IMR-90 (cell line): ENCODE results near the gene ZNF669. TPM values are rescaled to one million over a fixed set of nuclear protein-coding genes. Genes with fewer than 3 reads are reported as not detected.

ENCODE experiments used
- ATAC-seq: fragments of 200-7000 bp; cut with Tn5 transposase; 2 replicates; pipeline ENCODE4 v1.9.1; 2020; ENCODE audit warnings: low read depth, mild to moderate bottlenecking, moderate library complexity
- BruUV-seq: library from RNA; stranded (reverse); fragments of 400-500 nt; replicated peaks from 2 replicates; lab custom pipeline; 2021; lab: Mats Ljungman, UMichigan
- CTCF ChIA-PET: fragments of 300-600 bp; formaldehyde crosslinking; extraction: SDS; loops from one replicate; lab custom pipeline; 2021; ENCODE audit warnings: antibody characterized with exemption; lab: Yijun Ruan, JAX
- POLR2A ChIA-PET: fragments of 300-600 bp; sonication (Branson Sonifier 250); formaldehyde crosslinking; loops from one replicate; lab custom pipeline; 2022; ENCODE audit warnings: antibody characterized with exemption; ENCODE audit not compliant: unreplicated experiment; lab: Charles Lee
- DNase-seq: peaks from one replicate; pipeline ENCODE4 v3.0.0; 2013
- H2AFZ ChIP-seq: replicated peaks from 2 replicates; pipeline ENCODE3; 2013; ENCODE audit warnings: low read length, mild to moderate bottlenecking; ENCODE audit not compliant: poor library complexity
- H2AK5ac ChIP-seq: 2 replicates; pipeline ENCODE4 v1.6.1; 2013; ENCODE audit warnings: low read depth, low read length, inconsistent platforms
- H2AK9ac ChIP-seq: replicated peaks from 2 replicates; pipeline ENCODE3; 2013; ENCODE audit warnings: mild to moderate bottlenecking, low read depth, low read length, moderate library complexity; ENCODE audit not compliant: poor library complexity
- H2BK120ac ChIP-seq: 2 replicates; pipeline ENCODE4 v1.6.1; 2013; ENCODE audit warnings: low read depth, low read length, inconsistent platforms
- H2BK15ac ChIP-seq: 3 replicates; pipeline ENCODE4 v1.6.1; 2013; ENCODE audit warnings: low read depth, low read length, inconsistent platforms
- H2BK20ac ChIP-seq: 2 replicates; pipeline ENCODE4 v1.6.1; 2013; ENCODE audit warnings: low read depth, mild to moderate bottlenecking, inconsistent platforms, low read length, moderate library complexity
- H2BK5ac ChIP-seq: 2 replicates; pipeline ENCODE4 v1.6.1; 2013; ENCODE audit warnings: mild to moderate bottlenecking, low read depth, low read length, inconsistent platforms; ENCODE audit not compliant: poor library complexity, severe bottlenecking
- H3K14ac ChIP-seq: replicated peaks from 2 replicates; pipeline ENCODE4 v1.6.1; 2013; ENCODE audit warnings: low read depth, low read length, inconsistent platforms
- H3K18ac ChIP-seq: 2 replicates; pipeline ENCODE4 v1.6.1; 2013; ENCODE audit warnings: low read depth, low read length, control low read depth
- H3K23ac ChIP-seq: 2 replicates; pipeline ENCODE4 v1.6.1; 2013; ENCODE audit warnings: low read depth, low read length, inconsistent platforms
- H3K27ac ChIP-seq: 2 replicates; pipeline ENCODE4 v1.5.1; 2013; ENCODE audit warnings: mild to moderate bottlenecking, control low read depth, low read length; ENCODE audit not compliant: insufficient read depth
- H3K27me3 ChIP-seq: 2 replicates; pipeline ENCODE4 v1.6.1; 2013; ENCODE audit warnings: low read length; ENCODE audit not compliant: control insufficient read depth, insufficient read depth
- H3K36me3 ChIP-seq: 2 replicates; pipeline ENCODE4 v1.6.1; 2013; ENCODE audit warnings: low read length, mixed read lengths; ENCODE audit not compliant: control insufficient read depth, insufficient read depth
- H3K4ac ChIP-seq: 2 replicates; pipeline ENCODE4 v1.6.1; 2013; ENCODE audit warnings: low read depth, low read length, inconsistent platforms
- H3K4me1 ChIP-seq: 2 replicates; pipeline ENCODE4 v1.6.1; 2013; ENCODE audit warnings: low read length, mixed read lengths; ENCODE audit not compliant: control insufficient read depth, insufficient read depth
- H3K4me2 ChIP-seq: 2 replicates; pipeline ENCODE4 v1.6.1; 2013; ENCODE audit warnings: low read depth, mild to moderate bottlenecking, control low read depth, low read length, moderate library complexity
- H3K4me3 ChIP-seq: 2 replicates; pipeline ENCODE4 v1.5.1; 2013; ENCODE audit warnings: low read depth, mild to moderate bottlenecking, control low read depth, low read length, moderate library complexity; ENCODE audit not compliant: insufficient read depth
- H3K56ac ChIP-seq: 2 replicates; pipeline ENCODE4 v1.6.1; 2013; ENCODE audit warnings: low read length, inconsistent platforms; ENCODE audit not compliant: insufficient read depth; ENCODE audit errors: extremely low read depth
- H3K79me1 ChIP-seq, 2 experiments: 2 replicates each; pipeline ENCODE4 v1.6.1; 2013; ENCODE audit warnings: low read length in 2 of 2, inconsistent platforms in 1 of 2, low read depth in 1 of 2
- H3K9ac ChIP-seq: 2 replicates; pipeline ENCODE4 v1.6.1; 2013; ENCODE audit warnings: low read depth, low read length, control low read depth
- H3K9me1 ChIP-seq: 2 replicates; pipeline ENCODE4 v1.6.1; 2013; ENCODE audit warnings: low read length, inconsistent platforms; ENCODE audit not compliant: insufficient read depth
- H3K9me3 ChIP-seq: 2 replicates; pipeline ENCODE4 v1.6.1; 2013; ENCODE audit warnings: low read length; ENCODE audit not compliant: control insufficient read depth, insufficient read depth
- H4K20me1 ChIP-seq: 2 replicates; pipeline ENCODE4 v1.6.1; 2013; ENCODE audit warnings: low read length, inconsistent platforms; ENCODE audit not compliant: insufficient read depth
- H4K5ac ChIP-seq: 2 replicates; pipeline ENCODE4 v1.6.1; 2013; ENCODE audit warnings: mild to moderate bottlenecking, low read depth, low read length, control low read depth
- H4K8ac ChIP-seq, 2 experiments: 2 replicates each; pipeline ENCODE4 v1.6.1; 2013; ENCODE audit warnings: low read depth in 2 of 2, low read length in 2 of 2, control low read depth in 1 of 2, inconsistent platforms in 1 of 2
- H4K91ac ChIP-seq: 2 replicates; pipeline ENCODE4 v1.6.1; 2013; ENCODE audit warnings: low read depth, low read length, inconsistent platforms; ENCODE audit not compliant: insufficient read depth
- BHLHE40 ChIP-seq: fragments of 150-350 bp; IDR thresholded peaks from 2 replicates; pipeline ENCODE4 v1.6.1; 2016; ENCODE audit warnings: mild to moderate bottlenecking, low read depth, low read length
- CEBPB ChIP-seq: IDR thresholded peaks from 2 replicates; pipeline ENCODE4 v1.6.1; 2012; ENCODE audit warnings: low read depth, low read length, improper control_type of control experiment
- CHD1 ChIP-seq: IDR thresholded peaks from 2 replicates; pipeline ENCODE4 v1.6.1; 2012; ENCODE audit warnings: low read depth, low read length, improper control_type of control experiment
- FOS ChIP-seq: fragments of 150-350 bp; IDR thresholded peaks from 2 replicates; pipeline ENCODE4 v1.6.1; 2016; ENCODE audit warnings: low read depth, low read length
- MAFK ChIP-seq: IDR thresholded peaks from 2 replicates; pipeline ENCODE4 v1.6.1; 2012; ENCODE audit warnings: low read depth, low read length, improper control_type of control experiment
- MAZ ChIP-seq: IDR thresholded peaks from 2 replicates; pipeline ENCODE4 v1.6.1; 2012; ENCODE audit warnings: low read depth, mild to moderate bottlenecking, low read length, improper control_type of control experiment, moderate library complexity, borderline replicate concordance
- MXI1 ChIP-seq: IDR thresholded peaks from 2 replicates; pipeline ENCODE4 v1.6.1; 2012; ENCODE audit warnings: low read depth, mild to moderate bottlenecking, low read length, moderate library complexity, borderline replicate concordance
- NFE2L2 ChIP-seq: fragments of 150-350 bp; IDR thresholded peaks from 2 replicates; pipeline ENCODE4 v1.6.1; 2016; ENCODE audit warnings: low read depth, mild to moderate bottlenecking, low read length
- POLR2A ChIP-seq: IDR thresholded peaks from 2 replicates; pipeline ENCODE4 v1.6.1; 2012; ENCODE audit warnings: mild to moderate bottlenecking, low read depth, low read length
- RAD21 ChIP-seq: IDR thresholded peaks from 2 replicates; pipeline ENCODE4 v1.6.1; 2012; ENCODE audit warnings: low read length, improper control_type of control experiment
- RFX5 ChIP-seq: IDR thresholded peaks from 2 replicates; pipeline ENCODE4 v1.8.0; 2012; ENCODE audit warnings: low read depth, mild to moderate bottlenecking, low read length, moderate library complexity
- SMC3 ChIP-seq: fragments of 150-350 bp; IDR thresholded peaks from 2 replicates; pipeline ENCODE4 v1.6.1; 2016; ENCODE audit warnings: low read depth, mild to moderate bottlenecking, antibody characterized with exemption, low read length, moderate library complexity
- WGBS, 2 experiments: methylation state at CpG; one replicate each; pipeline versions ENCODE4 v1.1.5 to v1.1.7; 2013; ENCODE audit warnings: missing lambda C conversion rate in 2 of 2; ENCODE audit not compliant: insufficient read length in 1 of 2; ENCODE audit errors: extremely low coverage in 2 of 2; 5-methylcytosine and 5-hydroxymethylcytosine counted together
- dilution Hi-C: fragments of 300-500 bp; cut with HindIII; formaldehyde crosslinking; loops from one replicate; pipeline ENCODE4 v1.14.3; 2018; ENCODE audit warnings: low sequenced_read_pairs; ENCODE audit not compliant: unreplicated experiment
- in situ Hi-C: fragments of 300-500 bp; cut with MboI; formaldehyde crosslinking; loops from 3 replicates; pipeline ENCODE4 v1.14.3; 2019; ENCODE audit warnings: low sequenced_read_pairs, inconsistent platforms, mixed read lengths
- intact Hi-C: fragments of 100-400 bp; cut with micrococcal nuclease; formaldehyde crosslinking; loops from 2 replicates; pipeline ENCODE4 v1.10.0; 2022
- polyA plus RNA-seq, 3 experiments: library from polyadenylated mRNA; depleted of rRNA; stranded (reverse); fragments of >200 nt; gene quantifications; 2 replicates each; pipeline ENCODE4 v1.2.3, GENCODE V29; 2012; ENCODE audit warnings: low replicate concordance in 1 of 3
- total RNA-seq: library from RNA; depleted of rRNA; stranded (reverse); fragments of >200 nt; gene quantifications from 2 replicates; pipeline ENCODE4 v1.2.3, GENCODE V29; 2012
- TF ChIP-seq, protein P1 (sequence below): fragments of 150-350 bp; IDR thresholded peaks from 2 replicates; pipeline ENCODE4 v1.6.1; 2017; ENCODE audit warnings: mild to moderate bottlenecking, antibody characterized with exemption, low read length, low read depth
- TF ChIP-seq, protein P2 (sequence below): conservative IDR thresholded peaks from 2 replicates; pipeline ENCODE4 v1.5.1; 2012; ENCODE audit warnings: mild to moderate bottlenecking, low read depth, low read length, improper control_type of control experiment
- TF ChIP-seq, protein P3 (sequence below): fragments of 150-350 bp; IDR thresholded peaks from 2 replicates; pipeline ENCODE4 v1.6.1; 2016; ENCODE audit warnings: low read depth, mild to moderate bottlenecking, low read length, moderate library complexity, borderline replicate concordance

ZNF669 gene
- total and polyA plus RNA-seq, 2 of the 4 experiments (the other 2 are of a cell fraction): 3.8 to 10.8 TPM

DNA sequence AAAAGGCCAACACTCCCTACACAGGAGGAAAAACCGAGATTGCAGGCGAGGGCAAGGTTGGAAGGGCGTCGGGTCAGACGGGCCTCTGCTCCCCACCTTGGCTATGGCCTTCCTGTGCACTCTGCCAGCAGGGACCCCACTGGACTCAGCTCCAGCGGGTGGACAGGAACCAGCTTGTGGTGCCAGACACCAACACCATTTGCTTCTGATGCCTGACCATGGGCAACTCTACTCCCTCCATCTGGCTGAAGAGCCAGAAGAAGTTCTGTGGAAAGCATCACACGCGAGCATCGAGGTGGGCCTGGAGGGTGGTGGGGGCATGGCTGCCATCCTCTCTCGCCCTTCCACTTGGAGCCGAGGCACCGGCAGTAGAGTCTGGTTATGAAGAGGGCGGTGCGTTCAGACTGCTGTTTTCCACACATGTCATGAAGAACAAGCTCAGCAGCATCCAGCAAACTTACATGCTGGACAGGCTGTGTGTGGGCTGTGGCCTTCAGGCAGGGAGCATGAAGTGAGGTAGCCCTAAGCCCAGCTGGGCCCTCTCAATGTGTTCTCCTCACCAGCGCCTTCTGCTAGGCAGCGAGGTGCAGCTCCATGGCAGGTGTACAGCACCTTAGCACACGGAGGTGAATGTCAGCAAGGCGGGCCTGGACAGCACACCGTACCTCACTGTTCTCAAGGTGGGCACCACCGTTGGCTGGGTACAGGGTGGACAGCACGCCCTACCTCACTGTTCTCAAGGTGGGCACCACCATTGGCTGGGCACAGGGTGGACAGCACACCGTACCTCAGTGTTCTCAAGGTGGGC, 15.6 kb upstream of the ZNF669 start:
- Histone ChIP-seq H4K91ac (no peak overlapping the region), H2AK5ac (no peak overlapping the region), H3K18ac (no peak overlapping the region), H2BK15ac (no peak overlapping the region), H3K79me1 (no peaks in the 10 kb centered on the region), H2BK120ac (no peak overlapping the region), H2AK9ac (no peak overlapping the region), H3K27me3 (no peaks in the 10 kb centered on the region), H2BK20ac (no peak overlapping the region), H4K20me1 (no peaks in the 10 kb centered on the region), H2BK5ac (no peak overlapping the region), H3K9me1 (no peaks in the 10 kb centered on the region), H3K4me1 (no peaks in the 10 kb centered on the region), H4K8ac (no peak overlapping the region), H3K14ac (no peak overlapping the region), H3K36me3 (no peaks in the 10 kb centered on the region), H3K27ac (no peak overlapping the region), H2AFZ (peak overlapping the region; percentile 21), H3K4ac (no peak overlapping the region), H3K56ac (no peak overlapping the region), H3K23ac (no peak overlapping the region), H4K5ac (no peak overlapping the region), H3K9ac (no peak overlapping the region), H3K9me3 (no peaks in the 10 kb centered on the region), H3K4me3 (no peak overlapping the region), H3K4me2 (no peak overlapping the region)
- POLR2A ChIA-PET: no interaction called here
- dilution Hi-C loops (no loop called here), in situ Hi-C loops (no loop called here), intact Hi-C loops (no loop called here)
- CTCF ChIA-PET: interaction anchor here (0.6 kb wide), 1 partner anchor 265 kb away, joined by 3 read pairs; no protein-coding TSS in a partner anchor
- ATAC-seq: no peak
- no TSS peak for BruUV-seq
- no peak for DNase-seq
- 93% methylated on average over 8 of the region's 22 CpGs; no CpG with 5 or more reads in 1 of the 2 experiments for WGBS, 2 experiments
- TF ChIP-seq SMC3 (no peak), MAFK (no peak), FOS (no peak), MXI1 (no peak), POLR2A (no peak), RFX5 (no peak), CHD1 (no peak), CEBPB (no peak), RAD21 (no peak), BHLHE40 (no peak), MAZ (no peak), NFE2L2 (no peak)
- TF ChIP-seq, protein P1, sequence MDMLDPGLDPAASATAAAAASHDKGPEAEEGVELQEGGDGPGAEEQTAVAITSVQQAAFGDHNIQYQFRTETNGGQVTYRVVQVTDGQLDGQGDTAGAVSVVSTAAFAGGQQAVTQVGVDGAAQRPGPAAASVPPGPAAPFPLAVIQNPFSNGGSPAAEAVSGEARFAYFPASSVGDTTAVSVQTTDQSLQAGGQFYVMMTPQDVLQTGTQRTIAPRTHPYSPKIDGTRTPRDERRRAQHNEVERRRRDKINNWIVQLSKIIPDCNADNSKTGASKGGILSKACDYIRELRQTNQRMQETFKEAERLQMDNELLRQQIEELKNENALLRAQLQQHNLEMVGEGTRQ: no peak
- TF ChIP-seq, protein P2, sequence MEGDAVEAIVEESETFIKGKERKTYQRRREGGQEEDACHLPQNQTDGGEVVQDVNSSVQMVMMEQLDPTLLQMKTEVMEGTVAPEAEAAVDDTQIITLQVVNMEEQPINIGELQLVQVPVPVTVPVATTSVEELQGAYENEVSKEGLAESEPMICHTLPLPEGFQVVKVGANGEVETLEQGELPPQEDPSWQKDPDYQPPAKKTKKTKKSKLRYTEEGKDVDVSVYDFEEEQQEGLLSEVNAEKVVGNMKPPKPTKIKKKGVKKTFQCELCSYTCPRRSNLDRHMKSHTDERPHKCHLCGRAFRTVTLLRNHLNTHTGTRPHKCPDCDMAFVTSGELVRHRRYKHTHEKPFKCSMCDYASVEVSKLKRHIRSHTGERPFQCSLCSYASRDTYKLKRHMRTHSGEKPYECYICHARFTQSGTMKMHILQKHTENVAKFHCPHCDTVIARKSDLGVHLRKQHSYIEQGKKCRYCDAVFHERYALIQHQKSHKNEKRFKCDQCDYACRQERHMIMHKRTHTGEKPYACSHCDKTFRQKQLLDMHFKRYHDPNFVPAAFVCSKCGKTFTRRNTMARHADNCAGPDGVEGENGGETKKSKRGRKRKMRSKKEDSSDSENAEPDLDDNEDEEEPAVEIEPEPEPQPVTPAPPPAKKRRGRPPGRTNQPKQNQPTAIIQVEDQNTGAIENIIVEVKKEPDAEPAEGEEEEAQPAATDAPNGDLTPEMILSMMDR: no peak
- TF ChIP-seq, protein P3, sequence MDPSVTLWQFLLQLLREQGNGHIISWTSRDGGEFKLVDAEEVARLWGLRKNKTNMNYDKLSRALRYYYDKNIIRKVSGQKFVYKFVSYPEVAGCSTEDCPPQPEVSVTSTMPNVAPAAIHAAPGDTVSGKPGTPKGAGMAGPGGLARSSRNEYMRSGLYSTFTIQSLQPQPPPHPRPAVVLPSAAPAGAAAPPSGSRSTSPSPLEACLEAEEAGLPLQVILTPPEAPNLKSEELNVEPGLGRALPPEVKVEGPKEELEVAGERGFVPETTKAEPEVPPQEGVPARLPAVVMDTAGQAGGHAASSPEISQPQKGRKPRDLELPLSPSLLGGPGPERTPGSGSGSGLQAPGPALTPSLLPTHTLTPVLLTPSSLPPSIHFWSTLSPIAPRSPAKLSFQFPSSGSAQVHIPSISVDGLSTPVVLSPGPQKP: no peak
